ENCODE measurements around the gene LCN12.

The LCN12 gene

GRCh38 chr9:136975644-136976043, 23.6 kb downstream of the LCN12 start:
- TF ChIP-seq TAF1 (IDR thresholded peaks at IDR 0.05; ENCODE audit: low read depth) = no peak
- peak; percentile 24; the same call in 1 of the 2 replicates for TF ChIP-seq RAD21 (IDR thresholded peaks at IDR 0.05; ENCODE audit: low read depth)

- TF ChIP-seq CREB1 (IDR thresholded peaks at IDR 0.05; ENCODE audit: low read depth) (no peak), EP300 (IDR thresholded peaks at IDR 0.05; ENCODE audit: borderline replicate concordance) (no peak), EGR1 (IDR thresholded peaks at IDR 0.05) (no peak), MAX (IDR thresholded peaks at IDR 0.05) (no peak), REST (IDR thresholded peaks at IDR 0.05; ENCODE audit: low read depth) (no peak), CEBPB (IDR thresholded peaks at IDR 0.05) (no peak), FOXM1 (IDR thresholded peaks at IDR 0.05; ENCODE audit: borderline replicate concordance, low read depth) (no peak), TAF1 (IDR thresholded peaks at IDR 0.05; ENCODE audit: low read depth) (no peak), ZBTB7A (IDR thresholded peaks at IDR 0.05; ENCODE audit: low read depth) (no peak), USF1 (IDR thresholded peaks at IDR 0.05) (no peak), YY1 (IDR thresholded peaks at IDR 0.05; ENCODE audit: low read depth) (no peak), NFIC (IDR thresholded peaks at IDR 0.05) (no peak), TCF12 (IDR thresholded peaks at IDR 0.05; ENCODE audit: low read depth) (no peak)
These were observed 25.1 kb downstream of the LCN12 start, which contains the start of gene PTGDS for GRCh38 chr9:136977223-136977622. Gene PTGDS, plus strand, starts transcription at chr9:136977504. Its CDS starts 75 bp downstream, at chr9:136977579.

GRCh38 chr9:136977649-136978072, 25.6 kb downstream of the LCN12 start:
- TF ChIP-seq NFIC (IDR thresholded peaks at IDR 0.05) = no peak
- TF ChIP-seq YY1 (IDR thresholded peaks at IDR 0.05; ENCODE audit: low read depth) = no peak
- TF ChIP-seq EGR1 (IDR thresholded peaks at IDR 0.05) = no peak
- TF ChIP-seq REST (IDR thresholded peaks at IDR 0.05; ENCODE audit: low read depth) = no peak
- TF ChIP-seq MAX (IDR thresholded peaks at IDR 0.05) = no peak
- TF ChIP-seq RAD21 (IDR thresholded peaks at IDR 0.05; ENCODE audit: low read depth) = no peak
- TF ChIP-seq CREB1 (IDR thresholded peaks at IDR 0.05; ENCODE audit: low read depth) = no peak
- TF ChIP-seq EP300 (IDR thresholded peaks at IDR 0.05; ENCODE audit: borderline replicate concordance) = no peak
- TF ChIP-seq ZBTB7A (IDR thresholded peaks at IDR 0.05; ENCODE audit: low read depth) = no peak
- TF ChIP-seq TCF12 (IDR thresholded peaks at IDR 0.05; ENCODE audit: low read depth) = no peak; the same call in 1 of the 2 replicates
- no peak for TF ChIP-seq FOXM1 (IDR thresholded peaks at IDR 0.05; ENCODE audit: borderline replicate concordance, low read depth)
- no peak for TF ChIP-seq CEBPB (IDR thresholded peaks at IDR 0.05)
- no peak for TF ChIP-seq TEAD4 (IDR thresholded peaks at IDR 0.05)

GRCh38 chr9:136978073-136978864, 26.2 kb downstream of the LCN12 start:
- TF ChIP-seq NFIC (IDR thresholded peaks at IDR 0.05) (no peak), TAF1 (IDR thresholded peaks at IDR 0.05; ENCODE audit: low read depth) (0 out of 2 replicates have a peak, but pooled peaks have one; percentile 20), EGR1 (IDR thresholded peaks at IDR 0.05) (peak; percentile 85), TEAD4 (IDR thresholded peaks at IDR 0.05) (peak; percentile 58), FOXM1 (IDR thresholded peaks at IDR 0.05; ENCODE audit: borderline replicate concordance, low read depth) (no peak), YY1 (IDR thresholded peaks at IDR 0.05; ENCODE audit: low read depth) (no peak), CREB1 (IDR thresholded peaks at IDR 0.05; ENCODE audit: low read depth) (no peak), TCF12 (IDR thresholded peaks at IDR 0.05; ENCODE audit: low read depth) (no peak), MAX (IDR thresholded peaks at IDR 0.05) (peak; percentile 48; the same call in 1 of the 2 replicates), CEBPB (IDR thresholded peaks at IDR 0.05) (no peak), REST (IDR thresholded peaks at IDR 0.05; ENCODE audit: low read depth) (no peak), USF1 (IDR thresholded peaks at IDR 0.05) (no peak), RAD21 (IDR thresholded peaks at IDR 0.05; ENCODE audit: low read depth) (no peak), ZBTB7A (IDR thresholded peaks at IDR 0.05; ENCODE audit: low read depth) (peak; percentile 86), EP300 (IDR thresholded peaks at IDR 0.05; ENCODE audit: borderline replicate concordance) (no peak)

Measured in Ishikawa (cell line).